ENCODE data around the gene RAB7A.

The RAB7A gene

GRCh38 chr3:128858167-128858566 is 132.2 kb downstream of the RAB7A start:
- DNase-seq = no peak

- no peak for DNase-seq
Measured at GRCh38 chr3:128859630-128860029, 133.6 kb downstream of the RAB7A start.

DNA sequence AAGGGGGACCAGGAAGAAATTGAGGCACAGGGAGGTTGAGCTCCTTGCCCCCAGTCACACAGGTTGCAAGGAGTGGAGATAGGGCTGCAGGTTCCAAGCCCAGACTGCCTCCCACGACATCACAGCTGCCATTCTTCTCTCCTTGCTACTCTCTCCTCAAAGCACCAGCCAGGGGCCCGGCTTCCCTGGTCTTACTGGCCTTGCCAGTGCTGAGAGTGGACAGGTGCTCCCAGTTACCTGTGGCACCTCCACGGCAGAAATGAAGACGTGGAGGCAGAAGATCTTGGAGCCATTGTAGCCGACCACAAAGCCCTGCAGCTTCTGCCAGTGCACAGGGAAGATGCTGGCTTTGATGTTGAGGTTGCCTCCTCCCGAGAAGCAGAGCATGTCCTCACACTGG is 135.5 kb downstream of the RAB7A start:
- DNase-seq = no peak

DNA sequence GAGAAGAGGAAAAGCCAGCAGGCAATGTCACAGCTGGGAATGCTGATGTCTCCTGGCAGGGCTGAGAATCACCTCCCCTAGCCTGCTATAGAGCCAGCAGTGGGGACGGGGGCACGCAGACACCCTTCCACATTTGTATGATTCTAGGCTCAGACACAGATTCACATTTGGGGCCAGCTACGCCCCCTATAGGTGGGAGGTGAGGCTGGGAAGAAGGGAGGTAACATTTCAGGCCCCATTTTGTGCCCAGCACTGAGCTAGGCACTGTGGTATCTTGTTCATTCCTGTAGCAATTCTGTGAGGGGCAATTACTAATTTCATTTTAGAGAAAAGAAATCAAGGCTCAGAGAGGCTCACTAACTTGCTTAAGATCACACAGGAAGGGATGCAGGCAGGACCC is 137.6 kb downstream of the RAB7A start:
- no peak for DNase-seq
